HG03460 (cell line): ENCODE results near the gene CCL3.
"Not testable (repeated sequence)": the region's sequence is repeated elsewhere in the genome, so short reads cannot be mapped to it uniquely, and the experiment has no call there.

Experiments
- ATAC-seq: cut with Tn5 transposase; IDR thresholded peaks from one replicate; pipeline ENCODE4 v1.9.1; 2021; ENCODE audit not compliant: unreplicated experiment

The CCL3 gene

DNA sequence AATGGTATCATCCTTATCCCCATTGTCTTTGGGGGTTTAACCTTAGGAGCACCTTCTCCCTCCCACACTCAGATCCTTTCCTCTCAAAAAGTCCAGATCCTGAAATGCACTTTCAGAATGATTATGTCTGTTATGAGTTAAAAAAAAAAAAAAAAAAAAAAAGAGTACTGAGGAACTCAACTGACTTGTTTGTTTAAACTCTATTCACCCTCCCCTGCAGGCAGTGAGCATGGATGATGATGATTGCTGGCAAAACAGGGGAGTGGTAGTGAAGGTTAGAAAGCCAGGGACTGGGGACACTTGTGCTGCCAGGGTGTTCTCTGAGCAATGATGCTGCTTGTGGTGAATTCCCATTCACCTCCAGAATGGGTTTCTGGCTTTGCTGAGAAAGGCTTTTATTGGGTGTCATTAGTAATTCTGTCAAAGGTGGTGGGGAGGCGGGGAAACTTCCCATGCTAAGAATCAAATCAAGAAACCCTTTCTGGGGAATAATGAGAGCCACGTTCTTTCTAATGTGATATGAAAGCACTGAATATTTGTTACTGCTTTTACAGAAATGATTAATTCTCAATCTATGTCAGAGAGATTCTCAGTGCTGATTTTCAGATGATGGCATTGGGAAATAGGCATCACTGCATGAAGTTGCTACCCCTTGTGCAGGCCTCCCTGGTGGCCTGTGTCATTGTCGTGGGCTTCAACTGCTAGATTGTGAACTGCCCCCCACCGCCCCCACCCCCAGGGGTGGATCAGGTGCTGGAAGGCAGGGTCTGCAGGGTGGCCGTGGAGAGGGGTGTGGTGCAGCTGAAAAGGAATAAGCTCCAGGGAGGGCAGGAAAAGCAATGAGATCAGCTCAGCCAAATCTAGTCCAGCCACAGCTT, 27.8 kb upstream of the CCL3 start:
- no peak for ATAC-seq

DNA sequence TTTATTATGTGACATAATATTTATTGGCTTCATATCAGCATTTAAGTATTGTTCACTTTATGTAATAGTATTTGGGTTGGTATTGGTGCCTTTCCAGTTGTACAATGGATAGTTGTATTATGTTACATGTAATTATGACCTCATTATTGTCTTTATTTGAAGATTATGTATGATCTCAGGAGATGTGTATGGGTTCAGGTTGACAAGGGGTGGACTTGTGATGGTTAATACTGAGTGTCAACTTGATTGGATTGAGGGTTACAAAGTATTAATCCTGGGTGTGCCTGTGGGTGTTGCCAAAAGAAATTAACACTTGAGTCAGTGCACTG, 25.7 kb upstream of the CCL3 start:
- not testable (repeated sequence) for ATAC-seq

DNA sequence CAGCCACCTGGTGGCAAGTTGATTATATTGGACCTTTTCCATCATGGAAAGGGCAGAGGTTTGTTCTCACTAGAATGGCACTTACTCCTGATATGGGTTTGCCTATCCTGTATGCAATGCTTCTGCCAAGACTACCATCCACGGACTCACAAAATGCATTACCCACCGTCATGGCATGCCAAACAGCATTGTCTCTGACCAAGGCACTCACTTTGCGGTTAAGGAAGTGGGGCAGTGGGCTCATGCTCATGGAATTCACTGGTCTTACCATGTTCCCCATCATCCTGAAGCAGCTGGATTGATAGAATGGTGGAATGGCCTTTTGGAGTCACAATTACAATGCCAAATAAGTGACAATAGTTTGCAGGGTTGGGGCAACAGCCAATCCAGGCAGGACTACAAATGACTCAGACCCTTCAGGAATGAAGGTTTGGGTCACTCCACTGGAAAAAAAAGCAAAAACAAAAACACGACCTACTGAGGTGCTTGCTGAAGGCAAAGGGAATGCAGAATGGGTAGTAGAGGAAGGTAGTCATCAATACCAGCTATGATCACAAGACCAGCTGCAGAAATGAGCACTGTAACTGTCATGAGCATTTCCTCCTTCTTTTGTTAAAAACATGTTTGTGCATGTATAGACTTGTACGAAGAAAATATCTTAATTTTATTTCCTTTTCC, 25.2 kb upstream of the CCL3 start:
- not testable (repeated sequence) for ATAC-seq

DNA sequence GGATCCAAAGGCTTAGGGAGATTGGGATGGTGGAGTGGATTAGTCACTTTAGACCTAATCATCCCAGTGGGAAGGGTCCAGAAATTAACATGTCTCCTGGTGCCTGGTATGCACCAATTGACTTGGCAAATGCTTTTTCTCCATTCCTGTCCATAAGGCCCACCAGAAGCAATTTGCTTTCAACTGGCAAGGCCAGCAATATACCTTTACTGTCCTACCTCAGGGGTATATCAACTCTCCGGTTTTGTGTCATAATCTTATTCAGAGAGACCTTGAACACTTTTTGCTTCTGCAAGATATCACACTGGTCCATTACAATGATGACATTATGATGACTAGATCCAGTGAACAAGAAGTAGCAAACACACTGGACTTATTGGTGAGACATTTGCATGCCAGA, 23.2 kb upstream of the CCL3 start:
- not testable (repeated sequence) for ATAC-seq

DNA sequence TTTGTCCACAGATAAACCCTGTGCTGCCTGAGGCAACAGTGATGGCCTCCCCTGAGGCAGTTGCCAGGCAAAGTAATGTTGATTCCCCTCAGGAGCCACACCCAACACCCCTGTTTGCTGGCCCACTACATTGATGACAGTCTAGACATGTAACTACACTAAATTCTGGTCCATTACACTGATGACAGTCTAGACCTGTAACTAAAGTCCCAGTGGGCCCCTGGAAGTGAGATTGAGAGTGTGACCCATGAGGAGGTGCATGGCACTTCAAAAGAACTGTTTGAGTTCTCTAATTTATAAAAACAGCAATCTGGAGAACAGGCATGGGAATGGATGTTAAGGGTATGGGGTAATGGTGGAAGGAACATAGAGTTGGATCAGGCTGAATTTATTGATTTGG, 22.6 kb upstream of the CCL3 start:
- no peak for ATAC-seq

DNA sequence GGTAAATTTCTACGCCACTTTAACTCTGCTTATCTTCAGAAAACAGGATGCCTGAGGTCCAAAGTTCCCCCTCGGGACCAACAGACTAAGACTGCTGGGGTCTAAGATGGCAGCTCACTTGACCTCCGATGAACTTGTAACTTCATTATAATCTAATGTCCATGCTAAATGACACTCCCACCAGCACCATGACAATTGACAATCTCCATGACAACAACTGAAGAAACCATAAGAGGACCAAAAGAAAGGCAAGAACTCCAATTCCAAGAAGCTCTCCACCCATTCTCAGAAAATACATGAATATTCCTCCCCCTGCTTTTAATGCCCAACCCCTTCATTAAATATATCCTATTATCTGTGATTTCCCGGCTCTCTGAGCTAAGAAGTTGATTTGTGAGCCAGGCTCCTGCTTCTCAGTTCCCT, 21.1 kb upstream of the CCL3 start:
- ATAC-seq = no peak

DNA sequence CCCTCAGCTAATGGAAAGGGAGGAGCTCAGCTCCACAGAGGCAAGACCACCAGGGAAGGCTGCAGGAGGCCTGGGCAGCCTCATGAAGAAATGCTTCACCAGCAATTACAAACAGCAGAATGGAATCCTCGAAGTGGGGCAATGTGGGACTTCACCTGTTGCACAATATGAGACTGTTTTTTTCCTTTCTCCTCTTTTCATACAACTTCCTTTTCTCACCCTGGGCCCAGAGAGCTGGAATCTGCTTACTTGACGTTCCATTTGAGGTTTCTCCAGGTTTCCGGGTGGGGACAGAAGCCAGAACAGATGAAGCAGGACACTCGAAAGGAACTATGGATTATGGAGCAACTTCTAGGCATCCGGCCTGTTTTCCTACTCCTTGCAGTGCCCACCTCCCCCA, 18.3 kb upstream of the CCL3 start:
- ATAC-seq = not testable (repeated sequence)

DNA sequence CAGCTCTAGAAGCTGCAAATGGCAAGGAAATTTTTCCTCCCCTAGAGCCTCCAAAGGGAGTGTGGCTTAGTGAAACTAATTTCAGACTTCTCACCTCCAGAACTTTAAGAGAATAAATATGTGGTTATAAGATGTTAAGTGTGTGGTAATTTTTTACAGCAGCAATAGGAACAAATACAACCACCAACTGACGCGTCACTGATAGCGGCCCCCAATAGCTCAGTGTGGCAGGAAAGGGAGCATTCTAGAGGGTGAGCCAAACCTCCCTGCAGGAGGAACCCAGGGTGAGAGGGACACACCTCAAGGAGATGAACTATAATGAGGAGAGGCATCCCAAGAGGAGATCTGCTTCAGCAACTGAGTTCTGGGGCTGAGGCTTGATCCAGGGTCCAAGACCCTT, 17.7 kb upstream of the CCL3 start:
- ATAC-seq = no peak

DNA sequence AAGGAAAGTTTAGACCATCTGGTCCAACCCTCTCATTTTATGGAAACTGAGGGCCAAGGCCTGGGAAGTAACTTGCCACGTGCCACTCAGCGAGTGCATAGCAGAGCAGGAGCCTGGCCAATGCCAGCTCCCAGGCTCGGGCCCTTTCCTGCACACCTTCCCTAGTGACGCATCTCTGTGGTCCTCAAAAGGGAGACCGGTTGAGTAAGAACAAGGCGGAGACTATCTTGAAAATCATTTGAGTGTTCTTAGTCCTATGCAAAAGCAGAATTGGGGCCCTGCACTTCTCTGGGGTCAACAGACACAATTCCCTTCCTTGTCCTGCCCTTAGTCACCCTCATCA, 16.5 kb upstream of the CCL3 start:
- no peak for ATAC-seq

DNA sequence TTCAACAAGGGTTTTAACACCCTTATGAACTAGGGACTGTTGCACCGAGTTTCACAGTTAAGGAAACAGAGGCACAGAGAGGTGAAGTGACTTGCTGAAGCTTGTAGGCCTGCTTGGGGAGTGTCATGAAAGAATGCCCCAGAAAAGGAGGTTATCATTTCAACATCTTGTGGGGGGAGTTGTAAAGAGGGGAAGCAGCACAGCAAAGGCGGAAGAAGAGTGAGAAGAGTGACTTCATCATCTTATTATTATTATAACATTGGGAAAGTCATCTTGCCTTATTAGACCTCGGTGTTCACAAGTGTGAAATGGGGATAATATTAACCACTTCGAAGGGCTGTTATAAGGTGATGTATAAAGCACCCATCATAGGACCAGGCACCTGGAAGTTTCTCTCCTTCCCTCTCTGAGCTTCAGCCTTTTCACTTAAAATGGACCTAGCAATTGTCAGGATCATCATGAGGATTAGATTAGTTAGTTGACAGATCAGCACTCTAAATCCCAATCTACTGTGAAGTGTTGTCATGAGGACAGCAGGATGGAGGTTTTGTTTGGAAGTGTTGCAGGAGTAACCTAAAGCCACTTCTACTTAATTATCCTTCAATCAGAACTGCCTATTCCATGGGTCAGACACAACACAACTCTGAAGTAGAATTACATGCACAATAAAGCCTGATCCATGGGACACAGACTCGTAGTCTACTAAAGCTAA, 16.0 kb upstream of the CCL3 start:
- ATAC-seq = no peak

DNA sequence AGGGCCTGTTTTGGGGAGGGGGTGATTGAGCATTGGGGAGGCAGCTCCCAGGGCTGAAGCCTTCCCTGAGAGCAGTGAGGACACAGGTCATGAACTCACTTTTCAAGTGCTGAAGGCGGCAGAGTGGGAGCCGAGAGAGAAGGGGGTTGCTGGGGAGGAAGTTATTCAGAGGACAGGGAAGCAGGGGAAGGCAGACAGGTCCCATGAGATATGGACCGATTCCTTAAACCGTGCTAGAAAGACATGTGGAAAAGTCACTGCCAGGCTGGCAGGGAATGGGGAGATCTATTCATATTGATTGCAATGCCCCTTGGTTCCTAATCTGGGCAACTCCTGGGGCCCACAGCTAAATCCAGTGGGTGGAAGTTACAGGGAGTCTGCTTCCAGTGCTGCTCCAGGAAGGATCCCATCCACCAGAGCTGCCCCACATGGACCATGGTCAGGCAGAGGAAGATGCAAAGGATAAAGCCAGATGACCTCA, 14.8 kb upstream of the CCL3 start:
- no peak for ATAC-seq

DNA sequence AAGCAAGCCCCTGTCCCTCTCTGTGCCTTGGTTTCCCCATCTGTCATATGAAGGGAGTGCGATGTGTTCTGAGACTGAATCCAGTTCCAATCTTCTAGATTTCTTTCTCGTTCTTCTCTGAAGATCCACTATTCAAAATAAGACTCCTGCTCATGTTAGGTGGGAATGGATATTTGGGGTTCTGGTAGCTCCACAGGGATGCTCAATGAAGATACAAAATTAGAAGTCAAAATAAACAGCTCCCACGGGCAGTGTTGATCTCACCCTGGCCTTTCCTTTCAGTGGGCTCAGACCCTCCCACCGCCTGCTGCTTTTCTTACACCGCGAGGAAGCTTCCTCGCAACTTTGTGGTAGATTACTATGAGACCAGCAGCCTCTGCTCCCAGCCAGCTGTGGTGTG, 14.3 kb upstream of the CCL3 start:
- not testable (repeated sequence) for ATAC-seq

DNA sequence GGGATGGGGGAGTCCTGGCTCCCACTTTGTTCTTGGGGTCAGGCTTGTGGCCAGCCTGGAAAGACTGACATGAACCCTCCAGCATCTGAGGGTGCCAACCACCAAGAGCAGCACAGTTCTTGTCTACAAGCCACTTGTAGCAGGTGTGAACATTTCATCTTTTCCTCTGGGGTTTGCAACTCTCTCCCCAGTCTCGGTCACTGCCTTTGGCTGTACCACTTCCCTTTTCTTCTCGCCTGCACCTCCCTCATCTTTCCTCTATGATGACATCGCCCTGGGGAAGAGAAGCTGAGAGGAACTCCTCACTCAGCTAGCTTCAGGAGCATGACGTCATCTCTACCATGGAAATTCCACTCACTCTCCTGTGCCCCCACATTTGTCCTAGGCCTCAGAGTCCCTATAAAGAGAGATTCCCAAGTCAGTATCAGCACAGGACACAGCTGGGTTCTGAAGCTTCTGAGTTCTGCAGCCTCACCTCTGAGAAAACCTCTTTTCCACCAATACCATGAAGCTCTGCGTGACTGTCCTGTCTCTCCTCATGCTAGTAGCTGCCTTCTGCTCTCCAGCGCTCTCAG, 13.5 kb upstream of the CCL3 start, which contains the start of gene CCL4:
CCL4 (plus strand) TSS at position 427 of the 575 bp plus-strand sequence; CDS start at position 506, 79 bp downstream.
- peak; percentile 77 for ATAC-seq

DNA sequence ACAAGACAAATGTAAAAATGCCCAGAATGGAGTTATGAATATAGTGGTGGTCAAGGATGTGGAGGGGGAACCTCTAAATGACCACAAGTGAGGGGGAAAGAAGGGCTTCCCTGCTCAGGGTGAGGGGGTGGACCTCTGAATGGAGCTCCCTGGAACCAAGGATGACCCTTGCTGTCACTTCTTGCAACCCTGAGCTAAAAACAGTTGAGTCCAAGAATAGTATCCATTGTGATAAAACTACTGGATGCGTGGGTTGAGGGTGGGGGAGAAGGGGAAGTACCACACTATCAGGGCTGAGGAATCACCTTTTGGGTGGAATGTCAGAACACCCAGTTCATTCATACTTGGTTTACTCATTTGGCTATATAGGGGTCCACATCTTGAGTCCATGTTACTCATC, 9.1 kb upstream of the CCL3 start:
- not testable (repeated sequence) for ATAC-seq

DNA sequence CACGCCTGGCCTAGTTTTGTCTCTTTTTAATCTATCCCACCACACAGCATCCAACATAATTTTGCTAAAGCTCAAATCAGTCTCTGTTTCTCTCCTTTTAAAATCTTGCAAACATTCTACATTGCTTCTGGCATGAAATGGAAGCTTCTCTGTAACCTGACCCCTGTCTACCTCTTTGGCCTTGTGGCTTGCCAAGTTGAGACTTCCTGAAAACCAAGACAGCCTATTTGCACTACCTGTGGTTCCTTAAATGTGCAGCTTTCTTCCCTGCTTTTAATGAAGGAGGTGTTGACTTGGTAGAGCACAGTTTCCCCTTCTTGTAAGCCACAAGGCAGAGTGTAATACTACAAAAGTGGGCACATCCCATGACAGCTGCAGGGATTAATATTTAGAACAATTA, 6.0 kb upstream of the CCL3 start:
- ATAC-seq = no peak

DNA sequence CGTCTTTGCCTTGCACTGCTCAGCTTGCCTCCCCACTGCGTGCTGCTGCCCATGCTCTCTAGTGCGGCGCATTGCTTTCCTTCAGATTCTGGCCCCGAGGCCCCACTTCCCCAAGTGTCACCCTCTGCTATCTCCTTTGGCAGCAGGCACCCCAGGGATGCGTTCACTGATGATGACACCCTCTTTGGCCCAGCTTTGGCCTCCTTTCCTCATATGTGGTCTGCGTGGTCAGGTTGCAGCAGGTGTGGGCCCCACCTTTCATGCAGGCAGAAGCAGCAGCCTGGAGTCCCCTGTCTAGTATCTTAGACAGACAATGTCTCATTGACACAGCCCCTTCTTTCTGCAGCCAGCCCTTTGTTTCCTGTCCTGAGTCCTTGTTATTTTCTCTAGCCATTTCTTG, 4.8 kb upstream of the CCL3 start:
- no peak for ATAC-seq

DNA sequence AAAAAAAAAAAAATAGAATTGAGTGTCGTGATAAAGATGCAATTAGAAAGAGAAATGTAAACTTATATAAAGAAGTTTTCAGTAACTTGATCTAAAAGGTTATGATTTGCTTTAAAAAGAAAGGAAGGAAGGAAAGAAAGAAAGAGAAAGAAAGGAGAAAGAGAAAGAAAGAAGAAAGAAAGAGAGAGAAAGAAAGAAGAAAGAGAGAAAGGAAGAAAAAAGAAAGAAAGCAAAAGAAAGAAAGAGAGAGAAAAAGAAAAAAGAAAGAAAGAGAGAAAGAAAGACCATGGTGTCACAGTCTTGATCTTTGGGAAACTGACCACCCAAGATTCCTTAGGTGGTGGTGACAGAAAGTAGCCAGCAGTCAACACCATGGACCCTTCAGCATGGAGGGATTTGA, 4.3 kb upstream of the CCL3 start:
- ATAC-seq = no peak

DNA sequence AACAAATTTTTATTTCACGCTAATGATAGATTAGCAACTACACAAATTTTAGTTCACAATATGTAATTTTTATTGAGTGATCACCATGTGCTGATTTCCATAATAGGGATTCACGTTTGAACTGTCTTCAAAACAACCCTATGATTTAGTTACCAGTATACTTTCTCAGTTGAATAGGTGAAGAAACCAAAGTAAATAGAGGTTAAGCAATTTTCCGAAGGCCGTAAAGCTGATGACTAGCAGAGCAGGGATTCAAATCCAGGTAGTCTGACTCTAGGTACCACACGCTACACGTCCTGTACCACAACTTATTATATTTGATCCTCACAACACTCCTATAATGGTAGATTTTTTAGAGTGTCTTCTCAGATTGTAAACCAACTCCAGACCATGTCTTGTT, 2.8 kb upstream of the CCL3 start:
- not testable (repeated sequence) for ATAC-seq

DNA sequence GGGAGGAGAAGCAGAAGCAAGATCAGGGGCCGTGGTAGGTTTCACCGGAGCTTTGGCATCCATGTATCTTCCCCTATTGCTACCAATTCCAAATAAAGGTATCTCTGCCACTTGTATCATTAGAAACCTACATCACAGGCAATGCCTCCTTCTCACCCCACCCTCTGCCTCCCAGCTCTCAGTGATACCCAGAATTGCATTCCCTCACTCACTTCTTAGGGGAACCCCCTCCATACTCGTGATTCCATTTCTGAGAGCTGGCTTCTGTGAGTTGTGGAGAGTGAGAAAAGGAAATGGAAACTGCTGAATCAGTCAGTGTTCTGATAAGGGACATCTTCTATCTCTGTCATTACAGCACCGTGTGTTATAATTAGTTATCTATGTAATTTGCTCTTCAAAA, 2.3 kb upstream of the CCL3 start:
- no peak for ATAC-seq

DNA sequence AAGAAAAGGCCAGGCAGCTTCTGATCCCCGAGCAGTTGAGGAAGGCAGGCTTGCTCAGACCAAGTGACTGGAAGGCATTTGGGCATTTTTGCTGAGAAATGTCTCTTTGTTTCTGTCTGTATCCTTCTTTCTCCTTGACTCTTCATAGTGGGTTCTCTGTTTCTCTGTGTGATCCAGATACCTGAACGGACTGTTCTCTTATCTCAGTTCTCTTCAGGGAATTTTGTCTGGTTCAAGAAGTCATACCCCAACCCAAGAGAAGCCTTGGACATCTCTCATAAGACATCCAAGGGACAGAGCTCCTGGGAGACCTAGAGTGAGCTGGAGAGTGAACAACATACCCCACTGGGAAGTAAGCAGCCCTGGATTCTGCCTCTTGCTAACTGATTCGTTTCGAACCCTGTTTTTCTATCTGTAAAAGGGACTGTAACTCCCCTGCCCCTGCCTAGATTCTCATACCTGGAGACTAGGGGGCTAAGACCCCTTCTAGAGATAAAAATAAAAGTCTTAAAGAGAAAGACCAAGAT, 541 bp downstream of the CCL3 start:
- peak; percentile 1 for ATAC-seq

DNA sequence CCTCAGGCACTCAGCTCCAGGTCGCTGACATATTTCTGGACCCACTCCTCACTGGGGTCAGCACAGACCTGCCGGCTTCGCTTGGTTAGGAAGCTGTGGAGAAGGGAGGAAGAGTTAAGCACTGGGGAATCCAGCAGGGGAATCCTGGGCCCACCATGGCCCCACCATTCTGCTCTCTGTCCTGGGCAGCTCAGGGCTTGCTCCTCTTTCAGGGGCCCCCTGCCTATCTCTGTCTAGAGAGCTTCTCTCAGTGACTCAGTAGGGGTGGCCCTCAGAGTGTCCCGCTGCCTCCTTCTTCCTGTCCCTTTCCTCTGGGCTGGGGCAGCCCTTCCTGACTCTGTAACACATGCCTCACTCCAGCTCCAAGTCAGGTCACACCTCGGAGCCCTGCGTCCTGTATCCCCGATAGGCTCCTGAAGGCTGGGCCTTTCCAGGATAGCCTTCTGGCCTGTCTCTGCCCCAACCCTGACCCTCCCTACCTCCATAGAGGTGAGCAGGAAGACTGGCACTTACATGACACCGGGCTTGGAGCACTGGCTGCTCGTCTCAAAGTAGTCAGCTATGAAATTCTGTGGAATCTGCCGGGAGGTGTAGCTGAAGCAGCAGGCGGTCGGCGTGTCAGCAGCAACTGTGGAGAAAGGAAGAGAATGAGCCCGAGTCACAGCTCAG, 1.1 kb downstream of the CCL3 start:
- no peak for ATAC-seq
